A204.1 (cell line): ENCODE measurements around the gene FKBP1B.
"Not testable (repeated sequence)": the region's sequence is repeated elsewhere in the genome, so short reads cannot be mapped to it uniquely, and the experiment has no call there.

Source experiments
- FAIRE-seq: peaks from 2 replicates; lab custom pipeline; 2012; peaks lifted over from hg19 to GRCh38; lab: Jason Lieb, UNC

The FKBP1B gene

DNA sequence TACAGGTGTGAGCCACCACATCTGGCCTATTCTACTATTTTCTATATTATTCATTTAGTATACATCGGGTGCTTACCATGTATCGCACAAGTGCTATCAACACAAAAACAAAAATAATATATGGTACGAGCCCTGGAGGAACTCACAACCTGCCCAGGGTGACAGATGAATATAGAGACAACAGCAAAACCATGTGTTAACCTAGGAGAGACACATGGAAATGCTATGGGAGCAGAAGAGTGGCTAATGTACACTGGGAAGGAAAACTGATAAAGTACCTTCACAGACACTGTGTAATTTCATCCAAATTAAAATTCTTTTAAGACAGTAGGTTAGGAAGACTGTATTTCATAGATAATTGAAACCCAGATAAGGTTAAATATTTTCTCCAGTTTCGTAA is 22.7 kb downstream of the FKBP1B start:
- FAIRE-seq: no peak

DNA sequence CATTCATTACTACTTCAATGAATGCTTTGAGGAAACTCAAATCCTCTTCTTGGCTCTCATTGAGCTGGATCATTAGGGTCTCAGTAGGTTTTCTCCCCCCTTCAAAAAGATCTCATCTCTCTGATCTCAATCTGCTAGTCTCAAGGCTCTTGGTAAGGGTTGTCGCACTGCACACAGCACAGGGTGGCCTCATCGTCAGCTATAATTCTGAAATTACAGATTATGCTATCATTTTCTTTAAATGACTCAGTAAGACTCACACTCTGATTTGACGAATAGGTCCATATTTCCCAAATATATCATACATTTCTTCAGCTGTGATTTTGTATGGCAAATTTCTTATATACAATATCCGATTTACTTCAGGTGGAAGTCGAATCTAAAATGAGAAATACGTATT is 24.3 kb downstream of the FKBP1B start:
- FAIRE-seq: no peak

DNA sequence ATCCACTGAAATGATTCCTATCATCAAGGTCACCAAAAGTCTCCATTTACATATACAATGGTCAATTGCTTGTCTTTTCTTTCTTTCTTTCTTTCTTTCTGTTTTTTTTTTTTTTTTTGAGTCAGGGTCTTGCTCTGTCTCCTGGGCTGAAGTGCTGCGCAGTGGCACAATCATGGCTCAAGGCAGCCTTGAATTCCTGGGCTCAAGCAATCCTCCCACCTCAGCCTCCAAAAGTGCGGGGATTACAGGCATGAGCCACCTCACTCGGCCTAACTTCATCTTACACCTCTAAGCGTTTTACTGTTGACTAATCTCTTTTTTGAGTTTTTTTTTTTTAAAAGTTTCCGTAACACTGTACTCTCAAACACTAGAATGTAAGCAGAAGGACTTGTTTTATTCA is 25.7 kb downstream of the FKBP1B start:
- FAIRE-seq: no peak

GRCh38 chr2:24075915-24076848 is 26.6 kb downstream of the FKBP1B start, which contains the start of gene SF3B6:
Gene SF3B6, minus strand, starts transcription at chr2:24076326. Its CDS starts 97 bp downstream, at chr2:24076229.
- peak; percentile 90 for FAIRE-seq

DNA sequence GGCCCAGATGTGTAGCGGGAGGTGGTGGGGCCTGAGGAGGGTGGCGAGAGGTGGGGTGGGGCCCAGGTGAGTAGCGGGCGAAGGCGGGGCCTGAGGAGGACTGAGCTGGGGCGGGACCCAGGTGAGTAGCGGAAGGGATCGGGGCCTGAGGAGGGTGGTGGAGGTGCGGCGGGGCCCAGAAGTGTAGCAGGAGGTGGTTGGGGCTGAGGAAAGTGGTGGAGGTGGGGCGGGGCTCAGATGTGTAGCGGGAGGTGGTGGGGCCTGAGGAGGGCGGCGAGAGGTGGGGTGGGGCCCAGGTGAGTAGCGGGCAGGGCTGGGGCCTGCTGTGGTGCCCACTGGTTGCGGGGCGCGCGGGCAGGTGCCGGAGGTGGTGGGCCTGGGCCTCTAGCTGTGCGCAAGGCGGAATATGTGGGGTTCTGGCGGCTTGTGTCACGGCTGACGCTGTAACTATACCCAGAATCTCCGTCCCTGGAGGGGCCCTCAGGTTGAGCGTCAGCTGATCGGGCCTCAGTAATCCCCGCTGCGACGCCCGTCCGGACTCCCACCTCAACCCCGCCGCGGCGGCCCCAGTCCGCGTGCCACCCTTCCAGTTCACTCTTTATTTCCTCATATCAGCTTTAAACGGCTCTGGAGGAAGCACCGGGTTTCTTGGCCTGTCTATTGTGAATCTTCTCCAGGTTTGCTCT is 27.5 kb downstream of the FKBP1B start:
- no peak for FAIRE-seq

GRCh38 chr2:24077535-24077877 is 28.0 kb downstream of the FKBP1B start:
- no peak for FAIRE-seq

DNA sequence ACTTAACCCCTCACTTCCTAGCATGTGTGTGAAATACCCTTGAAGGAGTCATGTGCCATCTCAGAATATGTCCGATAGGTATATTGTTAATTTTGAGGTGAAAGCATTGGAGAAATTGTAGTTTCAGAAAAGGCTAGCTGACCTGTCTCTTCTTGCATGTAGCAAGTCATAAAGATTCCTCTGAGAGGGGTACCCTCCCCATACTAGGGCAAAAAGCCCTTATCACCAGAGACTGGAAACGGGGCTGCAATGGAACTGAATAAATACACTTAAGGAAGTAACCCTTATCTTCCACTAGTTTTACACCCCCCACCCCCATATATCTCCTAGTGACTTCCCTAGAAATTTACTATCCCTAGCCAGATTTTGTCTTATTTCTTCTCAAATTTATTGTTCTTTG is 28.3 kb downstream of the FKBP1B start:
- FAIRE-seq: no peak

- FAIRE-seq: no peak
Observed at GRCh38 chr2:24080701-24081100, 31.2 kb downstream of the FKBP1B start.

DNA sequence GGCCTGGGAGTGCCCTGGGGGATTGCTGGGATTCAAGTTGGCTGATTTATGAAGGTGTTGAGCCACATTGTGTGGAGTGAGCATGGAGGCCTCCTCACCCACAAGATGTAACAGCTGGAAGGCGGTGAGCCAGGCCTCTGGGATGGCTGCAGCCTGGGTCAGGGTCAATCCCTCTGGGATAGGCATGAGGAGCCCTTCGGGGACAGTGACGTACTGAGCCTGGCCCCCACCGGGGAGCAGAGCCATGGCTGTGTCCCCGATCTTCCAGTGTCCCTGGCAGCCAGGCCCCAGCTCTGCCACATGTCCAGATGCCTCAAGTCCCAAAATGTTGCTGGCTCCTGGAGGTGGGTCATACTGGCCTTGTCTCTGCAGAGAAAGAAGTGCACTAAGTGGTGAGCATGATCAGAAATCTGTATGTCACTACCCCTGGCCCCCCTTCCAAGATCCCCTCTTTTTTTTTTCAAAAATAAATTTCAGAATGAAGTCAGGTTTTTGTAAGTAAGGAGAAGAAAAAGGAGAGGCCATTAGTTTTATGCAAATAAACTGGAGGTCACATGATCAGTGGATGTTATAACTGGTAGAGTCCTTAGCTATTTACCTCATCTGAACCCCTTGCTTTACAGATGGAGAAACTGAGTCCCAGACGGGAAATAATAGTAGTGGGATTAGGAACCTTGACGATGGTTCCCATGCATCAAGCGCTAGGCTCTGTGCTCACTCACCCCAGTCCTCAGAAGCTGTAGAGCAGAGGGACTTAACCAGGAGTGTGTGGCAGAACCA is 33.4 kb downstream of the FKBP1B start:
- no peak for FAIRE-seq

DNA sequence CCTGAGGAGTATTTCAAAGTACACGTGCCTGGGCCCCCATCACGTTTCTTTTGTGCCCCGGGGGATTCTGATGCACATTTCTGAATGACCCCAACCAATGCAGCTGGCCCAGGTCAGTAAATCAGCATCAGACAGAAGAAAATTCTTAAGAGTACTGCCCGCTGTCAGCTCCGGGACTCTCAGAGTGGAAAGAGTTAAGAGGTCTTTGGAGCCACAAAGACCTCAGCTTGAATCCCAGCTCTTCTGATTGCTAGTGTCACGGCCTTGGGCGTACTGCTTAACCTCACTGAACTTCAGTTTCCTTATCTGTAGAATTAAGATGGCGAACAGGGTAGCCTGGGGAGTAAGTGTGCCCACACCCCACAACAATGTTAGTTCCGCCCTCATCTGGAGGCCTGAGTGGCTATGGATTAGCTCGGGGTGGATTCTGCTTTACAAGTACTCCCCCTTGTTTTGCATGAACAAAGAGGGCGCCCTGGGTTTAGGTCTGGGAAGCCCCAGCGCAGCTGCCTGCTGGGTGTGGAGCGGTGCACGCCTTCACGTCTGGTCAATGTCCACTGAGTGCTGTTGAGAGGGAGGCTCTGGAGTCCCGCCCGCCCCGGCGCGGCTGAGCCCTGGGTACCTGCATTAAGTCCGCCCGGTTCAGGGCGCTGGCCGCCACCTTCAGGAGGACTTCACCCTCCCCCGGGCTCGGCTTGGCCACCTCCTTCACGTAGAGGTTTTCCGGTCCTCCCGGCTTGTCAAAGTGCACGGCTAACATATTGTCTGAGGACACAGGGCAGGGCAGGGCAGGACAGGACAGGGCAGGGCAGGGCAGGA is 34.2 kb downstream of the FKBP1B start:
- FAIRE-seq: no peak

- no peak for FAIRE-seq
Observed at GRCh38 chr2:24084386-24085199, 35.1 kb downstream of the FKBP1B start, which contains the start of gene TP53I3. Gene TP53I3, minus strand, starts transcription at chr2:24084834. Its CDS starts 508 bp downstream, at chr2:24084326.

- FAIRE-seq: no peak
Observed at GRCh38 chr2:24085200-24085489, 35.6 kb downstream of the FKBP1B start.

- FAIRE-seq: no peak
Observed at GRCh38 chr2:24086241-24086640, 36.7 kb downstream of the FKBP1B start.

DNA sequence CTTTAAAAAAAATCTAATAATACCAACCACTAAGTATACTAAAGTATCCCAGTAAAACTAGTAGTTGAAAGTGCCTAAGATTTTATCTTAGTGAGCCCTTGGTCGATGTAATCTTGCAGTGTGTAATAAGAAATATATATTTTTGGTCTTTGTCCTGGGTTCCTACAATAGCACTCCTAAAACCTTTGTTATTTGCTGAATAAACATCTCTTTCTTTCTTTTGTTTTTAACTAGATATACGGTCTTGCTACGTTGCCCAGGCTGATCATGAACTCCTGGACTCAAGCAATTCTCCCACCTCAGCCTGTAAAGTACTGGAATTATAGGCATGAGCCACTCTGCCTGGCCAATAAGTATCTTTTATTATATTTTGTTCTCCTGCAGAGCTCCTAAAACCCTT is 37.5 kb downstream of the FKBP1B start:
- FAIRE-seq: no peak

DNA sequence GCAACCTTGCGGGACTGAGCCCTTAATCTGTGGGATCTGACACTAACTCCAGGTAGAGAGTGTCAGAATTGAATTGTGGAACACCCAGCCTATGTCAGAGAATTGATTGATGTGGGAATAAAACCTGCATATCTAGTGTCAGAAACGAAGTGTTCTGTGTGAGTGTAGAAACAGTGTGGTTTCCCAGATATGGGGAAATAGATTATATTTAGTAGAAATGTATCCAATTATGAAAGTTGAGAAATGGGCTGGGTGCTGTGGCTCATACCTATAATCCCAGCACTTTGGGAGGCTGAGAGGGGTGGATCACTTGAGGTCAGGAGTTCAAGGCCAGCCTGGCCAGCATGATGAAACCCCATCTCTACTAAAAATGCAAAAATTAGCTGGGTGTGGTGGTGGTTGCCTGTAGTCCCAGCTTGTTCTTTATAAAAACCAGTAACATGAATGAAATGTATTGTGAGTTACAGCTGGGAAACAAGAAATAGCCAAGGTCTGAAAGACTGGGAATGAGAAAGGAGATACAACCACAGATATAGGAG is 39.3 kb downstream of the FKBP1B start:
- no peak for FAIRE-seq

DNA sequence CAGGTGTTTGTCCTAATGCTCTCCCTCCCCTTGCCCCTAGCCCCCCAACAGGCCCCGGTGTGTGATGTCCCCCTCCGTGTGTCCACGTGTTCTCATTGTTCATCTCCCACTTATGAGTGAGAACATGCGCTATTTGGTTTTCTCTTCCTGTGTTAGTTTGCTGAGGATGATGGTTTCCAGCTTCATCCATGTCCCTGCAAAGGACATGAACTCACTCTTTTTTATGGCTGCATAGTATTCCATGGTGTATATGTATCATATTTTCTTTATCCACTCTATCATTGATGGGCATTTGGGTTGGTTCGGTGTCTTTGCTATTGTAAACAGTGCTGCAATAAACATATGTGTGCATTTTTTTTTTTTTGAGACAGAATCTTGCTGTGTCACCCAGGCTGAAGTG is 43.7 kb downstream of the FKBP1B start:
- not testable (repeated sequence) for FAIRE-seq

DNA sequence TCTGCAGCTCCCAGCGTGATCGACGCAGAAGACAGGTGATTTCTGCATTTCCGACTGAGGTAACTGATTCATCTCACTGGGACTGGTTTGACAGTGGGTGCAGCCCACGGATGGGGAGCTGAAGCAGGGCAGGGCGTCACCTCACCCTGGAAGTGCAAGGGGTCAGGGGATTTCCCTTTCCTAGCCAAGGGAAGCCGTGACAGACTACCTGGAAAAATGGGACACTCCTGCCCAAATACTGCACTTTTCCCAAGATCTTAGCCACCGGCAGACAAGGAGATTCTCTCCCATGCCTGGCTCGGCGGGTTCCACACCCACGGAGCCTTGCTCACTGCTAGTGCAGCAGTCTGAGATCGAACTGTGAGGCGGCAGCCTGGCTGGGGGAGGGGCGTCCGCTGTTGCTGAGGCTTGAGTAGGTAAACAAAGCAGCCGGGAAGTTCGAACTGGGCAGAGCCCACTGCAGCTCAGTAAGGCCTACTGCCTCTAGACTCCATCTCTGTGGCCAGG is 45.7 kb downstream of the FKBP1B start:
- not testable (repeated sequence) for FAIRE-seq

DNA sequence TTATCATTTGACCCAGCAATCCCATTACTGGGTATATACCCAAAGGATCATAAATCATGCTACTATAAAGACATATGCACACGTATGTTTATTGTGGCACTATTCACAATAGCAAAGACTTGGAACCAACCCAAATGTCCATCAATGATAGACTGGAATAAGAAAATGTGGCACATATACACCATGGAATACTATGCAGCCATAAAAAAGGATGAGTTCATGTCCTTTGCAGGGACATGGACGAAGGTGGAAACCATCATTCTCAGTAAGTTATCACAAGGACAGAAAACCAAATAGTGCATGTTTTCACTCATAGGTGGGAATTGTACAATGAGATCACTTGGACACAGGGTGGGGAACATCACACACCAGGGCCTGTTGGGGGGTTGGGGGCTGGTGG is 51.2 kb downstream of the FKBP1B start:
- not testable (repeated sequence) for FAIRE-seq

GRCh38 chr2:24101992-24102391 is 52.5 kb downstream of the FKBP1B start:
- FAIRE-seq: no peak

DNA sequence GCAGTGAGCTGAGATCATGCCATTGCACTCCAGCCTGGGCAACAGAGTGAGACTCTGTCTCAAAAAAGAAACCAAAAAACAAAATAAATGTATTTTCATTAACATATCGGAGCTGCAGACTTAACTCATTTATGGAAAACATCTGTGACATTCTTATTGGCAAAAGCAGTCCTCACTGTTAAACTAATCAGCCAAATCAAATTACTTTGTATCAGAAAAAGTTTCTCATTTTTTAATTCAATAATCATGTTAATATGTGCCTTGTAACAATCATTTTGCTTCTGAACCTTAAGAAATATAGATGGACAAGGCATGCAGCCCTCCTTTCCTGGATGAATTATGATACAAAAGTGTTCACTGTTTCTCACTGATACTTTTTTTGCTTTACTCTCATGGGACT is 53.1 kb downstream of the FKBP1B start:
- FAIRE-seq: no peak
